ENCODE data around the gene LRRC8A. TPM values are rescaled to one million over a fixed set of nuclear protein-coding genes. Genes with fewer than 3 reads are reported as not detected.

Gene LRRC8A
- total and polyA plus RNA-seq, 2 of the 13 experiments (the other 11 are each of a cell fraction or from before 2014, with no cell fraction given) = 16.1 to 40.6 TPM

GRCh38 chr9:128920381-128921058 is 38.6 kb downstream of the LRRC8A start, which contains the start of gene PHYHD1 (continued):
- TF ChIP-seq ZFP91 (CRISPR knock-in tag; IDR thresholded peaks at IDR 0.05; ENCODE audit: borderline replicate concordance) (0 out of 2 replicates have a peak, but pooled peaks have one; percentile 12), HMG20A (CRISPR knock-in tag; IDR thresholded peaks at IDR 0.05; ENCODE audit: borderline replicate concordance) (no peak), HMG20B (CRISPR knock-in tag; conservative IDR thresholded peaks at IDR 0.05) (no peak), ZNF24 (IDR thresholded peaks at IDR 0.05) (no peak), JUND (CRISPR knock-in tag; IDR thresholded peaks at IDR 0.05) (no peak), ZNF337 (CRISPR knock-in tag; IDR thresholded peaks at IDR 0.05; ENCODE audit: borderline replicate concordance, low read depth) (no peak), PLSCR1 (CRISPR knock-in tag; IDR thresholded peaks at IDR 0.05; ENCODE audit: borderline replicate concordance) (no peak), HNRNPL (IDR thresholded peaks at IDR 0.05; ENCODE audit: low read depth, low read length) (0 out of 2 replicates have a peak, but pooled peaks have one; percentile 4), HNRNPK (IDR thresholded peaks at IDR 0.05; ENCODE audit: low read depth, low read length, poor library complexity, severe bottlenecking) (no peak)
